ENCODE results near the gene PFN1.

DNA sequence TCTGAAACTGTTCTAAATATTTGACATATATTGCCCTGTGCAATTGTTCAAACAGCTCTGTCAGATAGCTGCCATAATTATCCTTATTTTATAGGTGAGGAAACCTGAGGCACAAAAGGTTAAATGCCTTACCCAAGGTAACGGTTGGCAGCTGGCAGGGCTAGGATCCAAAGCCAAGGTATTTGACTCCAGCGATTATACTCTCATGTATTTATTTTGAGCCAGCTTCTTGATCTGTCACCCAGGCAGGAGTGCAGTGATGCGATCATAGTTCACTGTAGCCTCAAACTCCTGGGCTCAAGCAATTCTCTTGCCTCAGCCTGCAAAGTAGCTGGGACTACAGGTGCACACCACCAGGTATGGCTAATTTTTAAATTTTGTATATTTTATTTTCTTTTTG is 9.8 kb upstream of the PFN1 start:
- TF ChIP-seq, protein P1, sequence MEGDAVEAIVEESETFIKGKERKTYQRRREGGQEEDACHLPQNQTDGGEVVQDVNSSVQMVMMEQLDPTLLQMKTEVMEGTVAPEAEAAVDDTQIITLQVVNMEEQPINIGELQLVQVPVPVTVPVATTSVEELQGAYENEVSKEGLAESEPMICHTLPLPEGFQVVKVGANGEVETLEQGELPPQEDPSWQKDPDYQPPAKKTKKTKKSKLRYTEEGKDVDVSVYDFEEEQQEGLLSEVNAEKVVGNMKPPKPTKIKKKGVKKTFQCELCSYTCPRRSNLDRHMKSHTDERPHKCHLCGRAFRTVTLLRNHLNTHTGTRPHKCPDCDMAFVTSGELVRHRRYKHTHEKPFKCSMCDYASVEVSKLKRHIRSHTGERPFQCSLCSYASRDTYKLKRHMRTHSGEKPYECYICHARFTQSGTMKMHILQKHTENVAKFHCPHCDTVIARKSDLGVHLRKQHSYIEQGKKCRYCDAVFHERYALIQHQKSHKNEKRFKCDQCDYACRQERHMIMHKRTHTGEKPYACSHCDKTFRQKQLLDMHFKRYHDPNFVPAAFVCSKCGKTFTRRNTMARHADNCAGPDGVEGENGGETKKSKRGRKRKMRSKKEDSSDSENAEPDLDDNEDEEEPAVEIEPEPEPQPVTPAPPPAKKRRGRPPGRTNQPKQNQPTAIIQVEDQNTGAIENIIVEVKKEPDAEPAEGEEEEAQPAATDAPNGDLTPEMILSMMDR (IDR thresholded peaks at IDR 0.05; ENCODE audit: poor library complexity): no peak
- TF ChIP-seq EZH2 (IDR thresholded peaks at IDR 0.05; ENCODE audit: borderline replicate concordance): no peak
- TF ChIP-seq EZH2phosphoT487 (IDR thresholded peaks at IDR 0.05; ENCODE audit: low read depth, severe bottlenecking, unreplicated experiment): no peak
